Colonic mucosa (tissue), 4 donors: ENCODE data around the gene PIGU. TPM values are rescaled to one million over a fixed set of nuclear protein-coding genes. Genes with fewer than 3 reads are reported as not detected.

ENCODE experiments used
- DNase-seq: peaks from one replicate; pipeline ENCODE4 v3.0.0-alpha.2; 2020
- H3K27ac ChIP-seq: fragments of 200-600 bp; one replicate; pipeline ENCODE4 v1.8.0; 2021
- H3K27me3 ChIP-seq: fragments of 200-600 bp; one replicate; pipeline ENCODE4 v1.8.0; 2021
- H3K36me3 ChIP-seq: fragments of 200-600 bp; one replicate; pipeline ENCODE4 v1.8.0; 2021
- H3K4me1 ChIP-seq: fragments of 200-600 bp; one replicate; pipeline ENCODE4 v1.8.0; 2021; ENCODE audit warnings: mild to moderate bottlenecking
- H3K4me3 ChIP-seq: fragments of 200-600 bp; one replicate; pipeline ENCODE4 v1.8.0; 2021
- H3K9ac ChIP-seq, 2 donors: one replicate each; pipeline ENCODE4 v1.7.0; 2013; ENCODE audit warnings: control low read depth in 2 of 2, low read depth in 2 of 2, low read length in 2 of 2
- H3K9me3 ChIP-seq: fragments of 200-600 bp; one replicate; pipeline ENCODE4 v1.8.0; 2021
- CTCF ChIP-seq: fragments of 200-600 bp; IDR thresholded peaks from one replicate; pipeline ENCODE4 v1.8.0; 2022; ENCODE audit warnings: antibody characterized with exemption, mild to moderate bottlenecking
- intact Hi-C: fragments of 100-400 bp; cut with DNase I; formaldehyde crosslinking; loops from one replicate; pipeline ENCODE4 v1.14.1; 2022
- total RNA-seq, 2 donors: library from RNA; stranded (reverse); fragmentation: NEBNext Ultra II Directional in 1 of 2; extraction: Animal tissue kit (Norgen Biotek cat#: 25700) in 1 of 2; gene quantifications; one replicate each; pipeline ENCODE4 v1.2.1, GENCODE V29; 2021
- donor health status: healthy.
- donor health status: DM: no; HTN: no; CAD: no.
- donor health status: DM: no; HTN: no; CAD: no.

The PIGU gene
- total RNA-seq, 2 donors from 2014 or later: 22.3 to 32.6 TPM

GRCh38 chr20:34535301-34535840, 141.5 kb downstream of the PIGU start:
- no peak for TF ChIP-seq CTCF
- intact Hi-C loops: no loop called here
- peaks cover 20% of the 10 kb centered on the region for H3K36me3 ChIP-seq
- H3K9me3 ChIP-seq: no peaks in the 10 kb centered on the region
- no peaks in the 10 kb centered on the region for H3K27me3 ChIP-seq
- H3K27ac ChIP-seq: no peak overlapping the region
- H3K9ac ChIP-seq: no peak overlapping the region
- no peak for DNase-seq
- no peaks in the 10 kb centered on the region for H3K4me1 ChIP-seq
- H3K4me3 ChIP-seq: no peak overlapping the region

- intact Hi-C loops: no loop called here
- no peak for DNase-seq
- no peaks in the 10 kb centered on the region for H3K4me1 ChIP-seq
- no peak overlapping the region for H3K4me3 ChIP-seq
- no peak for TF ChIP-seq CTCF
- H3K36me3 ChIP-seq: peaks cover 27% of the 10 kb centered on the region
- H3K9me3 ChIP-seq: no peaks in the 10 kb centered on the region
- H3K27ac ChIP-seq: no peak overlapping the region
- no peak overlapping the region for H3K9ac ChIP-seq
- no peaks in the 10 kb centered on the region for H3K27me3 ChIP-seq
These were observed 142.3 kb downstream of the PIGU start for GRCh38 chr20:34534391-34535165.

GRCh38 chr20:34532756-34533155, 144.1 kb downstream of the PIGU start:
- Histone ChIP-seq H3K9ac (no peak overlapping the region), H3K4me3 (no peak overlapping the region), H3K9me3 (no peaks in the 10 kb centered on the region), H3K4me1 (no peaks in the 10 kb centered on the region), H3K27ac (no peak overlapping the region), H3K36me3 (peaks cover 27% of the 10 kb centered on the region), H3K27me3 (no peaks in the 10 kb centered on the region)
- no peak for DNase-seq
- intact Hi-C loops: no loop called here
- no peak for TF ChIP-seq CTCF

- TF ChIP-seq CTCF: no peak
- Histone ChIP-seq H3K36me3 (peaks cover 32% of the 10 kb centered on the region), H3K4me1 (no peaks in the 10 kb centered on the region), H3K9me3 (no peaks in the 10 kb centered on the region), H3K27me3 (no peaks in the 10 kb centered on the region), H3K9ac (no peak overlapping the region), H3K4me3 (no peak overlapping the region), H3K27ac (no peak overlapping the region)
- DNase-seq: no peak
- intact Hi-C loops: no loop called here
These were observed 144.6 kb downstream of the PIGU start for GRCh38 chr20:34532320-34532719.

GRCh38 chr20:34531608-34532265, 145.2 kb downstream of the PIGU start:
- H3K4me1 ChIP-seq: no peaks in the 10 kb centered on the region
- H3K27me3 ChIP-seq: no peaks in the 10 kb centered on the region
- no peak overlapping the region for H3K4me3 ChIP-seq
- TF ChIP-seq CTCF: no peak
- no peak overlapping the region for H3K27ac ChIP-seq
- no peak for DNase-seq
- H3K9me3 ChIP-seq: no peaks in the 10 kb centered on the region
- intact Hi-C loops: no loop called here
- peaks cover 34% of the 10 kb centered on the region for H3K36me3 ChIP-seq
- H3K9ac ChIP-seq: no peak overlapping the region
